ENCODE results near the gene UBAC2. TPM values are rescaled to one million over a fixed set of nuclear protein-coding genes. Genes with fewer than 3 reads are reported as not detected.
A peak's percentile ranks its signal among the peaks of the same experiment; 100 is the strongest.

The UBAC2 gene
- total RNA-seq, 2 experiments from 2014 or later, result 56.0 to 59.0 TPM

DNA sequence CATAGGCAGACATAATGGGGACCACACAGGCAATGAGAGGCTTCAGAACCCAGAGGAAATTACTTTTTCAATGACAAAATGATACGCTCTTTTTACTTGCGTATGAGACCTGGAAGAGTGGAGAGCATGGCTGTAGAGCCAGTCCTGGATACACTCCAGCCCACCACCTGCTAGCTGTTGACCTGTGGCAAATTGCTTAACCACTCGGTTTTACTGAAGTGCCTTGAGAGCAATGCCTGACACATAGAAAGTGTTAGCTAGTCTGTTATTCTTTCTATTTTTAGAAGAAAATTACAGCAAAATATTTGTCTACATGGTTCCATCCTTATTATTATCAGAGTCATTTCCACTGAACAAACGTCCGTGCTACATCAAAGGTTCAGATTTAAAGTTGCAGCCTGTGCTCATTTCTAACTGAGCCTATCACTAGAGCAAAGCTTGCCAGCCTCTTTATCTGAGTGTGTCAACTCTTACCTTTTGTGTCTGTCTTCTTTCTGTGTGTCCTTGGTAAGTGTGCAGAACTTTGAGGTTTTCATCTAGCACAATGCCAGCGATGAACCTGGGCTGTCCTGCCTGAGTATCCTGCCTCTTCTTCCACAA lies 116.1 kb downstream of the UBAC2 start:
- Mint-ChIP-seq H3K36me3 (peaks cover 55% of the 10 kb centered on the region), H3K27ac (peak overlapping the region; percentile 70), H3K27me3 (no peaks in the 10 kb centered on the region), H3K9me3 (peaks cover 1% of the 10 kb centered on the region), H3K4me3 (peak overlapping the region; percentile 9), H3K4me1 (peaks cover 53% of the 10 kb centered on the region)
- no peak for DNase-seq

DNA sequence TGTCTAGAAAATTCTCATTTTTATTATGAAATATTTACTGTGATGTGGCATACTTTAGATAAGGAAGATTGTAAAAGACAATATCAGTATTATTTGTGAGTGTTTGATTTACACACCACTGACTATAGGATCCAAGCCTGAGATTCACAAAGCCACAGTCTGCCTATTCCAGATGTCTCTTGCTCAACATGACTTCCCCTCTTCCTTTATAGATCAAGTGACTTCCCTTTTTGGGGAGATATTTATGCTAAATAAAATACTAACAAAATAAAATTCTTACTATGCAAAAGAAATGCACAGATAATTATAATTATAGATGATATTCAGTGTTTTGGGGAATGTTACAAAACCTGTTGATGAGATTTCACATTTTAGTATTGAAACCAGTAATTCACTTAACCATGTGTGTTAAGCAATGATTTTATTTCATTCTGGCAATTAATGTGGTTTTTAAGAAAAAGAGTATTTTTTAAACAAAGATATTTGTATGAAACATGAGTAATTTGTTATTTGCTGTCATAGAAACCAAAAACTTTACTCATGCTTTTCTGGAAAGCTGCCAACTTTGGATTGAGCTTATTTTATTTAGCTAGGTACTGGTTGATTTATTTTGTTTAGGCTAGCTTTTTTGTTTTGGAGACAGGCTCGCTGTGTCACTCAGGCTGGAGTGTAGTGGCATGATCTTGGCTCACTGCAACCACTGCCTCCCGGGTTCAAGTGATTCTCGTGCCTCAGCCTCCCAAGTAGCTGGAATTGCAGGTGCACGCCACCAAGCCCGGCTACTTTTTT lies 120.2 kb downstream of the UBAC2 start:
- peak; percentile 16 for DNase-seq
- peak overlapping the region; percentile 34 for H3K27ac Mint-ChIP-seq
- peaks cover 1% of the 10 kb centered on the region for H3K9me3 Mint-ChIP-seq
- peaks cover 51% of the 10 kb centered on the region for H3K36me3 Mint-ChIP-seq
- peaks cover 60% of the 10 kb centered on the region for H3K4me1 Mint-ChIP-seq
- H3K4me3 Mint-ChIP-seq, result no peak overlapping the region
- H3K27me3 Mint-ChIP-seq, result no peaks in the 10 kb centered on the region

DNA sequence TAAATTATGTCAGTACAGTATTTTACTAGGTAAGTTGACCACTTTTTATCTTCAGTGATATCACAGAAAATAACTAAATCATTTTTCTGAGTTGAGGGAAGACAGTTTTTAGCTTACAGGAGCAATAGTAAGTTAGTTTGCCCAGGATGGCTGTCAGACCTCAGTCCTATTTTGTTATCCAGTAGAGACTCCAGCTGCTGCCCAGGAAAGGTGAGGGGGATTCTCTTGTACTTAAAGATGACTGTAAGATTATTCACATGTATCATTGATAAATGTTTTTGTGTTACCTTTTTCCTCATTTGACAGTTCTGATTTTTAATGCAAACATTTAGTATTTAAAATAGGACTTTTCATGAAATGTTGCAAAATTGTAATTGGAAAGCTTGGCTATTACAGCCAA lies 121.1 kb downstream of the UBAC2 start:
- no peak overlapping the region for H3K4me3 Mint-ChIP-seq
- H3K9me3 Mint-ChIP-seq, result no peaks in the 10 kb centered on the region
- H3K4me1 Mint-ChIP-seq, result peaks cover 57% of the 10 kb centered on the region
- peak overlapping the region; percentile 88 for H3K27ac Mint-ChIP-seq
- H3K27me3 Mint-ChIP-seq, result no peaks in the 10 kb centered on the region
- no peak for DNase-seq
- peaks cover 46% of the 10 kb centered on the region for H3K36me3 Mint-ChIP-seq

DNA sequence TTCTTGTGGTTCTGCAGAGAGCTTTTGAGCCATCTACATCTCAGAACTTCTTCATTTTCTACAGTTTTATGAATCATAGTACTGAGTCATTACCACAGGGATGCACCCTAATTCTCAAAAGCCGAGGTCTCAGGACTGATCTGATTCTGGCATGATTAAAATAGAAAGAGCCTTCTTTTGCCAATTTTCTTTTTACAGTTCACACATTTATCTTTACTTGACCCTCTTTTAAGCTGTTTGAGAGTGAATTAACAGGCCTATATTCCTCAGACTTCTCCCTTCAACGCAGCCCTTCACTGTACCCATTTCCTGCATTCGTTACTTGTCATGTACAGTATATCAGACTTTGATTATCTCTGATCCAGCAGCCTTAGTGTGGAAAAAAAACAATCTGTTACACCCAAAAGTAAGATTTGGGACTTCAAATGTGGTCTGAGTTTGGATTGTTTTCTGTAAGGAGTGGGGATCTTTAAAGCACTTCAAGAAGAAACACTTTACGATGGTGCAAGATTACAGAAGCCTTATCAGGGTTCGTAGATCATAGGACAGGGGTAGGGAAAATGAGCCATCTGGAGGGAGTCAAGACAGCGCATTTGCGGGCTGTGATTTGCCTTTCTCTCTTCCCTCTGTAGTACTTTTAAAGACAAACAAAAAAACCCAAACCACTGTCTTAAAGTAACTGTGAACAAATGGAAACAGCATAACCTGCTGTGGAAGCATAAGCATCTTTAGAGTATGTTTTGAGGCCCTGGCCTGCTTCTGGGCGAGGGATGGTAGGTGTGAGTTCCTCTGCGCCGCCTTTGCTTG lies 121.8 kb downstream of the UBAC2 start:
- DNase-seq, result peak; percentile 23
- H3K4me3 Mint-ChIP-seq, result peak overlapping the region; percentile 1
- H3K4me1 Mint-ChIP-seq, result peaks cover 51% of the 10 kb centered on the region
- peaks cover 44% of the 10 kb centered on the region for H3K36me3 Mint-ChIP-seq
- H3K27me3 Mint-ChIP-seq, result no peaks in the 10 kb centered on the region
- no peaks in the 10 kb centered on the region for H3K9me3 Mint-ChIP-seq
- peak overlapping the region; percentile 88 for H3K27ac Mint-ChIP-seq

- no peak for DNase-seq
- Mint-ChIP-seq H3K4me1 (peaks cover 51% of the 10 kb centered on the region), H3K9me3 (no peaks in the 10 kb centered on the region), H3K27ac (peak overlapping the region; percentile 88), H3K27me3 (no peaks in the 10 kb centered on the region), H3K4me3 (peak overlapping the region; percentile 1), H3K36me3 (peaks cover 44% of the 10 kb centered on the region)
Observed at GRCh38 chr13:99323488-99323887, 122.8 kb downstream of the UBAC2 start.

DNA sequence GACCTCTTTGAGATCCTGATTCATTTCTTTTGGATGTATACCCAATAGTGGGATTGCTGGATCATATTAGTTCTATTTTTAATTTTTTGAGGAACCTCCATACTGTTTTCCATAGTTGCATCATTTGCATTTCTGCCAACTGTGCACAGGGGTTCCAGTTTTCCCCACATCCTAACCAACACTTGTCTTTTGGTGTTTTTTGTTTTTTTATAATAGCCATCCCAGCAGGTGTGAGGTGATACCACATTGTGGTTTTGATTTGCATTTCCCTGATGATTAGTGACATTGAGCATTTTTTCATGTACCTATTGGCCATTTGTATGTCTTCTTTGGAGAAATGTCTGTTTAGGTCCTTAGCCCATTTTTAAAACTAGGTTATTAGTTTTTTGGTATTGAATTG lies 125.4 kb downstream of the UBAC2 start:
- H3K9me3 Mint-ChIP-seq, result no peaks in the 10 kb centered on the region
- H3K27me3 Mint-ChIP-seq, result no peaks in the 10 kb centered on the region
- peak overlapping the region; percentile 57 for H3K27ac Mint-ChIP-seq
- no peak overlapping the region for H3K4me3 Mint-ChIP-seq
- peaks cover 52% of the 10 kb centered on the region for H3K36me3 Mint-ChIP-seq
- peaks cover 55% of the 10 kb centered on the region for H3K4me1 Mint-ChIP-seq
- DNase-seq, result no peak

GRCh38 chr13:99327126-99327525 lies 126.5 kb downstream of the UBAC2 start:
- H3K9me3 Mint-ChIP-seq, result no peaks in the 10 kb centered on the region
- H3K27ac Mint-ChIP-seq, result no peak overlapping the region
- H3K27me3 Mint-ChIP-seq, result no peaks in the 10 kb centered on the region
- no peak for DNase-seq
- H3K4me3 Mint-ChIP-seq, result no peak overlapping the region
- peaks cover 57% of the 10 kb centered on the region for H3K4me1 Mint-ChIP-seq
- peaks cover 61% of the 10 kb centered on the region for H3K36me3 Mint-ChIP-seq

- Mint-ChIP-seq H3K4me3 (no peak overlapping the region), H3K27me3 (no peaks in the 10 kb centered on the region), H3K36me3 (peaks cover 65% of the 10 kb centered on the region), H3K9me3 (peaks cover under 1% of the 10 kb centered on the region), H3K4me1 (peaks cover 57% of the 10 kb centered on the region), H3K27ac (no peak overlapping the region)
- DNase-seq, result no peak
Observed at GRCh38 chr13:99327761-99328160, 127.1 kb downstream of the UBAC2 start.

GRCh38 chr13:99329477-99329876 lies 128.8 kb downstream of the UBAC2 start:
- Mint-ChIP-seq H3K9me3 (peaks cover 2% of the 10 kb centered on the region), H3K27ac (no peak overlapping the region), H3K27me3 (no peaks in the 10 kb centered on the region), H3K4me3 (no peak overlapping the region), H3K36me3 (peaks cover 56% of the 10 kb centered on the region), H3K4me1 (peaks cover 46% of the 10 kb centered on the region)
- DNase-seq, result no peak

DNA sequence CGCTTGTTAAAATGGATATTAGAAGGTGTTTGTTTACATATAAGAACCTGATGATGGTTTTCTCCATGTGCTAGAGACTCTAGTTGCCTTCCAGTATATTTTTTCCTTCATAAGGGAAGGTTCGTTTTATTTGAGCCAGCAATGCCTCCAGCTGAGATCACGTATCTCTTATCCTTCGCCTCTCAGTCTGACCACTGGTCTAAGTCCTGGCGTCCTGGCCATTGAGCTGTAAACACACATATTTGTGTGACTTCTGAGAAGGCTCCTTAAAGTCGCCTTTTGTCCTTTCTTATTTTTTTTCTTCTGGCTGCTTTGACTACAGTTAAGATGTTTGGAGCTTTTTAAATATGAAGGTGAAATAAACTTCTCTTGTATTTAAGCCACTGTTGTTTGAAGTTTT lies 130.3 kb downstream of the UBAC2 start:
- Mint-ChIP-seq H3K27me3 (no peaks in the 10 kb centered on the region), H3K9me3 (peaks cover 2% of the 10 kb centered on the region), H3K4me3 (no peak overlapping the region), H3K4me1 (peaks cover 46% of the 10 kb centered on the region), H3K27ac (no peak overlapping the region), H3K36me3 (peaks cover 56% of the 10 kb centered on the region)
- no peak for DNase-seq

DNA sequence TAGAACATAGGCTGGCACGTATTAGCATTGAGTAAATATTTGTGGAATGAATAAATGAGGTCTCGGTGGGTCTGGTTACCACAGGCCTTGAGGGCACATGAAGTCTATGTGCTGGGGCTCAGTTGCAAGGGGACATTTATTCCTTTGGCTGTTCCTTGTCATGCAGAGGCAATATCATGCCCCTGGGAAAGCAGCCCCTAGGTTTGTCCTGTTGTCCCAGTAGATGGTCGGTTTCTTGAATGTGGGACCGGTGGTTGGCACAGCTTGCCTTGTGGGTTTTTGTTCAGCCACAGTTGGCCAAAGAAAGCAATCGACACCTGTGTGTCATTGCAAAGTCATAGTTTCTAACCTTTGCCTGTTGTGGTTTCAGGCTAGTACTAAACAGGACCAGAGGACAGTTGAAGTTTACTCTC lies 131.2 kb downstream of the UBAC2 start:
- H3K4me1 Mint-ChIP-seq, result peaks cover 51% of the 10 kb centered on the region

DNA sequence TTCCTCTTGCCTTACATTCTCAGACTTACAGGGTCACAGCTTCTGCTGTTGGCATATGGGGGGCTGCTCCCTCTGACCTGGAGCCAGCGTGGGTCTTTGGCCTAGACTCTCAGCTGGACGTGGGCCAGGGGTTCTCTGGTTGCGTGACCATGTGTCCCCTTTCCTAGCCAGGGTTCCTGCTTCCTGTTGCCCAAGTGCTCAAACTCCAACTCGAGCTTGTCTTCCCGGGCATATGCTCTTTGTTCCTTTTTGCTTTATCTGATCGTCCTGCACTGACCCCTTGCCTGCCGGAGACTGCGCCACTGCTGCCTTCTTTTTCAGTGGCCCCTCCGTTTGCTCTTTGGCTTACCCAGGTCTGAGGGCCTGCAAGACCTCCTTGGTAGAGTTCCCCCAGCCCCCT lies 131.8 kb downstream of the UBAC2 start:
- H3K9me3 Mint-ChIP-seq, result peaks cover 2% of the 10 kb centered on the region
- H3K4me3 Mint-ChIP-seq, result no peak overlapping the region
- DNase-seq, result no peak
- H3K27ac Mint-ChIP-seq, result peak overlapping the region; percentile 62
- H3K27me3 Mint-ChIP-seq, result no peaks in the 10 kb centered on the region
- H3K36me3 Mint-ChIP-seq, result peaks cover 54% of the 10 kb centered on the region
- peaks cover 52% of the 10 kb centered on the region for H3K4me1 Mint-ChIP-seq

More for the DNA sequence above, 131.2 kb downstream of the UBAC2 start:
- H3K9me3 Mint-ChIP-seq, result peaks cover 2% of the 10 kb centered on the region
- H3K4me3 Mint-ChIP-seq, result no peak overlapping the region
- DNase-seq, result peak; percentile 26
- H3K36me3 Mint-ChIP-seq, result peaks cover 59% of the 10 kb centered on the region
- no peaks in the 10 kb centered on the region for H3K27me3 Mint-ChIP-seq
- H3K27ac Mint-ChIP-seq, result peak overlapping the region; percentile 43

DNA sequence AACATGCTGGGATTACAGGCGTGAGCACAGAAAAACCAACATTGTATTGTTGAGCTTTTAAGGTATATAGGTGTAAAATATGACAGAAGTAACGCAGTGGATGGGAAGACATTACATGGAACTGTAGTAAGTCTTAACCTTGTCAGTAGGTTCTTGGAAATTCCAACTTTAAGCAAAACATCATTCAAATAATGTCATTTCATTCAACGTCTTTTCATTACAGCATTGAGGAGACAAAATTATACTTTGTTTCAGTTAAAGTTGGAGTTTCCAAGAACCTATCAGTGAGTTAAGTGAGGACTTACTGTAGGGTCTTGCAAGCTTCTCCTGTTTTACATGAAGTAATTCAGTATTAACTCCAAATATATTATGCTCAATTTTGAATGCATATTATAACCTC lies 133.6 kb downstream of the UBAC2 start:
- H3K4me3 Mint-ChIP-seq, result no peak overlapping the region
- no peak overlapping the region for H3K27ac Mint-ChIP-seq
- H3K9me3 Mint-ChIP-seq, result peaks cover 2% of the 10 kb centered on the region
- H3K36me3 Mint-ChIP-seq, result peaks cover 50% of the 10 kb centered on the region
- no peaks in the 10 kb centered on the region for H3K27me3 Mint-ChIP-seq
- DNase-seq, result no peak
- H3K4me1 Mint-ChIP-seq, result peaks cover 59% of the 10 kb centered on the region

- Mint-ChIP-seq H3K27ac (peak overlapping the region; percentile 6), H3K27me3 (no peaks in the 10 kb centered on the region)
Observed at GRCh38 chr13:99335087-99335486, 134.4 kb downstream of the UBAC2 start.

GRCh38 chr13:99335603-99336002 lies 134.9 kb downstream of the UBAC2 start:
- Mint-ChIP-seq H3K36me3 (peaks cover 45% of the 10 kb centered on the region), H3K4me3 (no peak overlapping the region), H3K27ac (no peak overlapping the region), H3K4me1 (peaks cover 63% of the 10 kb centered on the region), H3K27me3 (no peaks in the 10 kb centered on the region), H3K9me3 (peaks cover 2% of the 10 kb centered on the region)
- no peak for DNase-seq

More at GRCh38 chr13:99335087-99335486, 134.4 kb downstream of the UBAC2 start:
- Mint-ChIP-seq H3K4me3 (no peak overlapping the region), H3K9me3 (peaks cover 2% of the 10 kb centered on the region), H3K4me1 (peaks cover 59% of the 10 kb centered on the region), H3K36me3 (peaks cover 43% of the 10 kb centered on the region)
- no peak for DNase-seq

All from activated naive CD8-positive, alpha-beta T cell treated with anti-CD3 and anti-CD28 coated beads for 36 hours (primary cell).